Fibroblast of the aortic adventitia (primary cell): ENCODE data around the gene FAIM2. TPM values are rescaled to one million over a fixed set of nuclear protein-coding genes. Genes with fewer than 3 reads are reported as not detected.

Experiments used
- DNase-seq: peaks from one replicate; pipeline ENCODE4 v3.0.0-alpha.2; 2010; ENCODE audit warnings: low read depth
- H3K4me3 ChIP-seq: 2 replicates; pipeline ENCODE4 v1.5.1; 2011; ENCODE audit warnings: low read depth, mild to moderate bottlenecking, control low read depth, low read length, moderate library complexity
- total RNA-seq: library from RNA; depleted of rRNA; stranded (reverse); fragments of >200 nt; gene quantifications from 2 replicates; pipeline ENCODE4 v1.2.3, GENCODE V29; 2012; ENCODE audit warnings: low replicate concordance
- TF ChIP-seq, protein P1 (sequence below): IDR thresholded peaks from 2 replicates; pipeline ENCODE4 v1.5.1; 2011; ENCODE audit warnings: mild to moderate bottlenecking, low read length, control low read depth, inconsistent platforms; ENCODE audit not compliant: insufficient read depth

FAIM2 gene
- total RNA-seq, 1 donor, result 12.9 TPM

DNA sequence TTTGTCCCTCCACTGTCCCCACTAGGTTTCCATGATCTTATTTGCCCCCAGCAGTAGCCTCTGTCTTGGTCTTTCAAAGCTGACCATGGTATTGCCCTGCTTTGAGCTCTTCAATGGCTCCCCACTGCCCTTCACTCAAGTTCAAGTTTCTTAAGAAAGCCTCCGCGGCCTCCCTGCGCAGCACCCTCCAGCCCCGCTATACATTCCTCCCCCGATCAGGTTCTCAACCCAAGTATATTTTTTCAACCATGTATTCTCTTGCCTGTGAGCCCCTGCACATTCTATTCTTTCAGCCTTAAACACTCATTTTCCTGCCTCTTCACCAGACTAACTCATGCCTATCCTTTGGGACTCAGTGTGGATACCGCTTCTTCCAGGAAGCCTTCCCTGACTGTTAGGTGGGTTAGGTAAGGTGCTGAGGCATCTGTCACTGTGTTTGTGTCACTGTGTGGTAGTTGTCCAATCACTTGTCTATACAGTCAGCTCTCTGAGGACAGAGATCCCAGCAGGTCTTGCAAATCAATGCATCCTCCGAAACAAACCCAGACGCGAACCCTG, 4.3 kb downstream of the FAIM2 start:
- H3K4me3 ChIP-seq, result no peak overlapping the region
- TF ChIP-seq, protein P1, sequence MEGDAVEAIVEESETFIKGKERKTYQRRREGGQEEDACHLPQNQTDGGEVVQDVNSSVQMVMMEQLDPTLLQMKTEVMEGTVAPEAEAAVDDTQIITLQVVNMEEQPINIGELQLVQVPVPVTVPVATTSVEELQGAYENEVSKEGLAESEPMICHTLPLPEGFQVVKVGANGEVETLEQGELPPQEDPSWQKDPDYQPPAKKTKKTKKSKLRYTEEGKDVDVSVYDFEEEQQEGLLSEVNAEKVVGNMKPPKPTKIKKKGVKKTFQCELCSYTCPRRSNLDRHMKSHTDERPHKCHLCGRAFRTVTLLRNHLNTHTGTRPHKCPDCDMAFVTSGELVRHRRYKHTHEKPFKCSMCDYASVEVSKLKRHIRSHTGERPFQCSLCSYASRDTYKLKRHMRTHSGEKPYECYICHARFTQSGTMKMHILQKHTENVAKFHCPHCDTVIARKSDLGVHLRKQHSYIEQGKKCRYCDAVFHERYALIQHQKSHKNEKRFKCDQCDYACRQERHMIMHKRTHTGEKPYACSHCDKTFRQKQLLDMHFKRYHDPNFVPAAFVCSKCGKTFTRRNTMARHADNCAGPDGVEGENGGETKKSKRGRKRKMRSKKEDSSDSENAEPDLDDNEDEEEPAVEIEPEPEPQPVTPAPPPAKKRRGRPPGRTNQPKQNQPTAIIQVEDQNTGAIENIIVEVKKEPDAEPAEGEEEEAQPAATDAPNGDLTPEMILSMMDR, result no peak
- no peak for DNase-seq

- TF ChIP-seq, protein P1, result no peak
- H3K4me3 ChIP-seq, result no peak overlapping the region
- DNase-seq, result no peak
These were observed 6.4 kb downstream of the FAIM2 start for GRCh38 chr12:49897276-49897675.

DNA sequence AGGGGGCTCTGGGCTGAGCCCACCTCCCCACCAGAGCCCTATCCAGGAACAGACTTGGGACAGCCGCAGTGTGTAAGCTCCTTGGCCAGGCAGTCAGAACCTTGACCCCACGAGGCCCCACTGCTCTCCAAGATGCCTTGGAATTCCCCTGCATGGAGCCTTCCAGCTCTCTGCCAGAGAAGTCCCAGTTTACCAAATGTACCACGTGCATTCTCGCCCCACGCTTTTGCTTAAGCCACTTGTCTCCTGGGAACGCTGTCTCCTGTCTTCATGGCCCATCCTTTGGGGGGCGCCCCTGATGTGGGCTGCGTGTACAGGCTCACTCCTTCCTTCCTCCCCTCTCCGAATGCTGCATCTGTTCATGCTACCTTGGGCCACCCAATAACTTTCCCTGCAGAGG, 7.9 kb downstream of the FAIM2 start:
- H3K4me3 ChIP-seq, result no peak overlapping the region
- no peak for DNase-seq

DNA sequence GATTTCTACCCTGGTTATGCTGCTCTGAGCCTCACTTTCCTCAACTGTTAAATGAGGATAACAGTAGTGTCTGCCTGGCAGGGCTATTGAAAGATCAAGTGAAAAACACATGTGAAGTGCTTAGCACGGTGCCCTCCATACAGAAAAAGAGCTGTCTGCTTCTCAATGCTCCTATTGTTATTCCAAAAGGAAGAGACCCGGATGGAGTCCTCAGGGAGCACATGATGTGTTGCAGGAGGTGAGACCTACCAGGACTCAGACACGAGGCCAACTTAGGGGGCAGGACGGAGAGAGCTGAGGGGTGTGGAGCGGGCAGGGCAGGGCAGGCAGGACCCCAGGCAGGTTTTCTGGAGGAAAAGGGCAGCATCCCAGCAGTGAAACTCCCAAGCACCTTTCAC, 8.9 kb downstream of the FAIM2 start:
- TF ChIP-seq, protein P1, result no peak
- H3K4me3 ChIP-seq, result no peak overlapping the region
- no peak for DNase-seq

More for the DNA sequence above, 7.9 kb downstream of the FAIM2 start:
- TF ChIP-seq, protein P1, result no peak

- DNase-seq, result peak; percentile 19
- TF ChIP-seq, protein P1, result no peak
- H3K4me3 ChIP-seq, result no peak overlapping the region
These were observed 9.6 kb downstream of the FAIM2 start for GRCh38 chr12:49893753-49894750.

DNA sequence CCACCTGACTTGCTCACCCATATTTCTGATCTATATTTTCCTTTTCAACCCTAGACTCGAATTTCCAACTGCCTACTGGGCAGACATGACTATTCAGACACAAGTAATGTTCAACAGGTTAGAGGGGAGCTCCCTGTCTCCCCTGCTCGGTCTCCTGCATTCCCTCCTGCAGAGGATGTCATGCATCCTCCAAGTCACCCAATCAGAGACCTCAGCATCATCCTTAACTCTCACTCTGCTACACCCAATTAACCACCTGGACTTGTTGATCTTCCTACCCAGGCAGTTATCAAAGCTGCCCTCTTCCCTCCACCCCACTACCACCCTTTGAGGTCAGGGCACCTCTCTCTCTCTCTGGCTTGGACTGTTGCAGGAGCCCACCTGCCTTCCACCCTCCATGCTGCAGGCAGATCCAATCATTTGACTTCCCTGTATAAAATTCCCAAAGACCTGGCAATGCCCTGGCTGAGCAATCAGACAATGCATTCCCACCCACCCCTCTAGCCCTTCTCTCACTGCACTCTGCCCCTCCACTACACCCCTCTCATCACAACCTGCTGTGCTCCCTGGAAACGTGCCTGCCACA, 10.9 kb downstream of the FAIM2 start:
- no peak overlapping the region for H3K4me3 ChIP-seq
- no peak for DNase-seq

More for the DNA sequence above, 10.9 kb downstream of the FAIM2 start:
- TF ChIP-seq, protein P1, result no peak
